Measurements from ENCODE around the gene RABAC1.

GRCh38 chr19:41944336-41944735 lies 14.8 kb downstream of the RABAC1 start:
- TF ChIP-seq, protein P1, sequence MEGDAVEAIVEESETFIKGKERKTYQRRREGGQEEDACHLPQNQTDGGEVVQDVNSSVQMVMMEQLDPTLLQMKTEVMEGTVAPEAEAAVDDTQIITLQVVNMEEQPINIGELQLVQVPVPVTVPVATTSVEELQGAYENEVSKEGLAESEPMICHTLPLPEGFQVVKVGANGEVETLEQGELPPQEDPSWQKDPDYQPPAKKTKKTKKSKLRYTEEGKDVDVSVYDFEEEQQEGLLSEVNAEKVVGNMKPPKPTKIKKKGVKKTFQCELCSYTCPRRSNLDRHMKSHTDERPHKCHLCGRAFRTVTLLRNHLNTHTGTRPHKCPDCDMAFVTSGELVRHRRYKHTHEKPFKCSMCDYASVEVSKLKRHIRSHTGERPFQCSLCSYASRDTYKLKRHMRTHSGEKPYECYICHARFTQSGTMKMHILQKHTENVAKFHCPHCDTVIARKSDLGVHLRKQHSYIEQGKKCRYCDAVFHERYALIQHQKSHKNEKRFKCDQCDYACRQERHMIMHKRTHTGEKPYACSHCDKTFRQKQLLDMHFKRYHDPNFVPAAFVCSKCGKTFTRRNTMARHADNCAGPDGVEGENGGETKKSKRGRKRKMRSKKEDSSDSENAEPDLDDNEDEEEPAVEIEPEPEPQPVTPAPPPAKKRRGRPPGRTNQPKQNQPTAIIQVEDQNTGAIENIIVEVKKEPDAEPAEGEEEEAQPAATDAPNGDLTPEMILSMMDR (conservative IDR thresholded peaks at IDR 0.05), result no peak
- no peak for TF ChIP-seq ZFX (IDR thresholded peaks at IDR 0.05)
